ENCODE data around the gene MYOZ2. TPM values are rescaled to one million over a fixed set of nuclear protein-coding genes. Genes with fewer than 3 reads are reported as not detected.
"Not testable (repeated sequence)": the region's sequence is repeated elsewhere in the genome, so short reads cannot be mapped to it uniquely, and the experiment has no call there.

The MYOZ2 gene
- total RNA-seq, 2 donors from 2014 or later, result not detected

- ATAC-seq; DNase-seq; intact Hi-C loops (cut with DNase I, micrococcal nuclease): not testable (repeated sequence)
These were observed 38.2 kb downstream of the MYOZ2 start for GRCh38 chr4:119173729-119174361.

- no peak for DNase-seq
- no peak for ATAC-seq
- intact Hi-C loops (cut with DNase I, micrococcal nuclease), result no loop called here
These were observed 43.4 kb downstream of the MYOZ2 start for GRCh38 chr4:119179011-119179410.

GRCh38 chr4:119184128-119184527 is 48.5 kb downstream of the MYOZ2 start:
- intact Hi-C loops (cut with DNase I, micrococcal nuclease), result no loop called here
- DNase-seq, result peak; percentile 38 to 73
- peak; percentile 94 for ATAC-seq

- intact Hi-C loops (cut with DNase I, micrococcal nuclease), result no loop called here
- ATAC-seq (no peak), DNase-seq (no peak)
These were observed 54.0 kb downstream of the MYOZ2 start for GRCh38 chr4:119189638-119190037.

- ATAC-seq (no peak), DNase-seq (no peak)
- intact Hi-C loops (cut with DNase I, micrococcal nuclease), result no loop called here
These were observed 54.7 kb downstream of the MYOZ2 start for GRCh38 chr4:119190354-119190753.

- intact Hi-C loops (cut with DNase I, micrococcal nuclease), result no loop called here
- DNase-seq, result no peak
- ATAC-seq, result no peak
These were observed 55.9 kb downstream of the MYOZ2 start for GRCh38 chr4:119191505-119191904.

GRCh38 chr4:119197772-119198212 is 62.2 kb downstream of the MYOZ2 start:
- intact Hi-C loops (cut with DNase I, micrococcal nuclease), result no loop called here
- ATAC-seq, result no peak
- no peak for DNase-seq

GRCh38 chr4:119204916-119205315 is 69.3 kb downstream of the MYOZ2 start:
- ATAC-seq (no peak), DNase-seq (no peak)
- intact Hi-C loops (cut with DNase I, micrococcal nuclease), result no loop called here

GRCh38 chr4:119205690-119206089 is 70.1 kb downstream of the MYOZ2 start:
- no peak for ATAC-seq
- intact Hi-C loops (cut with DNase I, micrococcal nuclease), result no loop called here
- no peak for DNase-seq

- ATAC-seq, result no peak
- DNase-seq, result no peak
- intact Hi-C loops (cut with DNase I, micrococcal nuclease), result no loop called here
These were observed 70.5 kb downstream of the MYOZ2 start for GRCh38 chr4:119206178-119206577.

GRCh38 chr4:119207051-119207450 is 71.4 kb downstream of the MYOZ2 start:
- DNase-seq (no peak), ATAC-seq (no peak)
- intact Hi-C loops (cut with DNase I, micrococcal nuclease), result no loop called here

- ATAC-seq (no peak), DNase-seq (no peak)
- intact Hi-C loops (cut with DNase I, micrococcal nuclease), result no loop called here
These were observed 73.4 kb downstream of the MYOZ2 start for GRCh38 chr4:119209077-119209476.

- intact Hi-C loops (cut with DNase I, micrococcal nuclease), result no loop called here
- DNase-seq (no peak), ATAC-seq (no peak)
These were observed 74.0 kb downstream of the MYOZ2 start for GRCh38 chr4:119209586-119209985.

GRCh38 chr4:119210775-119211174 is 75.1 kb downstream of the MYOZ2 start:
- ATAC-seq (no peak), DNase-seq (no peak)
- intact Hi-C loops (cut with DNase I, micrococcal nuclease), result loop anchor here in 1 of 2 donors (10.0 kb wide), 1 partner anchor 166 kb away; no protein-coding TSS in a partner anchor

GRCh38 chr4:119211867-119212233 is 76.2 kb downstream of the MYOZ2 start:
- no peak for DNase-seq
- intact Hi-C loops (cut with DNase I, micrococcal nuclease), result loop anchor here in 1 of 2 donors (10.0 kb wide), 1 partner anchor 167 kb away; no protein-coding TSS in a partner anchor
- ATAC-seq, result peak; percentile 15

- intact Hi-C loops (cut with DNase I, micrococcal nuclease), result loop anchor here in 1 of 2 donors (10.0 kb wide), 1 partner anchor 168 kb away; no protein-coding TSS in a partner anchor
- ATAC-seq (peak; percentile 90), DNase-seq (peak; percentile 98 to 99)
These were observed 76.8 kb downstream of the MYOZ2 start, which contains the start of gene USP53 for GRCh38 chr4:119212234-119212963. Gene USP53, plus strand, starts transcription at chr4:119212713. Its CDS starts 27,047 bp downstream, at chr4:119239760.

GRCh38 chr4:119212964-119213606 is 77.5 kb downstream of the MYOZ2 start:
- DNase-seq (peak; percentile 84 to 85), ATAC-seq (peak; percentile 63)
- intact Hi-C loops (cut with DNase I, micrococcal nuclease), result loop anchor here in 1 of 2 donors (10.0 kb wide), 1 partner anchor 168 kb away; no protein-coding TSS in a partner anchor

- no peak for DNase-seq
These were observed 82.5 kb downstream of the MYOZ2 start for GRCh38 chr4:119218093-119218492.

GRCh38 chr4:119221412-119221811 is 85.8 kb downstream of the MYOZ2 start:
- DNase-seq (no peak), ATAC-seq (no peak)
- intact Hi-C loops (cut with DNase I, micrococcal nuclease), result no loop called here

More at GRCh38 chr4:119218093-119218492, 82.5 kb downstream of the MYOZ2 start:
- intact Hi-C loops (cut with DNase I, micrococcal nuclease), result loop anchor here in 1 of 2 donors (10.0 kb wide), 1 partner anchor 173 kb away; no protein-coding TSS in a partner anchor
- ATAC-seq, result no peak
